Ramos (cell line): ENCODE results near the gene OR4K14.
"Not testable (repeated sequence)": the region's sequence is repeated elsewhere in the genome, so short reads cannot be mapped to it uniquely, and the experiment has no call there.

Experiments
- in situ Hi-C: fragments of 300-500 bp; cut with MboI; formaldehyde crosslinking; loops from one replicate; pipeline ENCODE4 v1.14.3; 2022; ENCODE audit warnings: low sequenced_read_pairs; ENCODE audit not compliant: unreplicated experiment

OR4K14 gene

GRCh38 chr14:20019257-20019865 lies at the start of gene OR4K14:
TSS of gene OR4K14 (minus strand) at chr14:20019307. CDS start at chr14:20015193, 4,114 bp downstream.
- in situ Hi-C loops: no loop called here

- in situ Hi-C loops: no loop called here
These were observed 40.6 kb upstream of the OR4K14 start, which contains the start of gene OR4L1 for GRCh38 chr14:20059745-20060144. TSS of gene OR4L1 (plus strand) at chr14:20060045. CDS start at chr14:20060045, 0 bp downstream.

GRCh38 chr14:20048202-20048601 lies 29.1 kb upstream of the OR4K14 start:
- in situ Hi-C loops: no loop called here

GRCh38 chr14:20044243-20044642 lies 25.1 kb upstream of the OR4K14 start:
- in situ Hi-C loops: no loop called here

GRCh38 chr14:20035938-20036337 lies 16.8 kb upstream of the OR4K14 start, which contains the start of gene OR4K13:
TSS of gene OR4K13 (minus strand) at chr14:20036038. CDS start at chr14:20034758, 1,280 bp downstream.
- in situ Hi-C loops: no loop called here

GRCh38 chr14:20035449-20035848 lies 16.3 kb upstream of the OR4K14 start:
- in situ Hi-C loops: no loop called here

- in situ Hi-C loops: no loop called here
These were observed 12.0 kb upstream of the OR4K14 start for GRCh38 chr14:20031058-20031457.

- in situ Hi-C loops: no loop called here
These were observed 11.0 kb downstream of the OR4K14 start for GRCh38 chr14:20008156-20008555.

GRCh38 chr14:20002319-20002718 lies 16.8 kb downstream of the OR4K14 start:
- in situ Hi-C loops: no loop called here

GRCh38 chr14:20001863-20002262 lies 17.2 kb downstream of the OR4K14 start, which contains the start of gene OR4Q2:
TSS of gene OR4Q2 (plus strand) at chr14:20002163.
- in situ Hi-C loops: no loop called here

GRCh38 chr14:19993438-19993837 lies 25.7 kb downstream of the OR4K14 start:
- in situ Hi-C loops: no loop called here

GRCh38 chr14:19975291-19975690 lies 43.8 kb downstream of the OR4K14 start, which contains the start of gene OR4K15:
TSS of gene OR4K15 (plus strand) at chr14:19975591. CDS start at chr14:19975591, 0 bp downstream.
- in situ Hi-C loops: no loop called here

- in situ Hi-C loops: no loop called here
These were observed 44.3 kb downstream of the OR4K14 start for GRCh38 chr14:19974844-19975243.

- in situ Hi-C loops: not testable (repeated sequence)
These were observed 49.4 kb downstream of the OR4K14 start for GRCh38 chr14:19969735-19970134.
